ENCODE measurements around the gene SBF1. TPM values are rescaled to one million over a fixed set of nuclear protein-coding genes. Genes with fewer than 3 reads are reported as not detected.

The SBF1 gene
- total RNA-seq, 4 donors from 2014 or later: 92.5 to 137 (median 115) TPM

- Histone ChIP-seq H3K4me3 (peak overlapping the region; percentile 11), H3K27ac (peak overlapping the region; percentile 63), H3K4me1 (peaks cover 60% of the 10 kb centered on the region), H3K9me3 (no peaks in the 10 kb centered on the region), H3K27me3 (no peaks in the 10 kb centered on the region), H3K36me3 (peaks cover 25% of the 10 kb centered on the region)
- WGBS: no CpG with 5 or more reads among the region's 6 CpGs
- no peak for DNase-seq (ENCODE audit: low spot score in 2 of 2)
- no peak for TF ChIP-seq POLR2A (IDR thresholded peaks at IDR 0.05)
- TF ChIP-seq, protein P1, sequence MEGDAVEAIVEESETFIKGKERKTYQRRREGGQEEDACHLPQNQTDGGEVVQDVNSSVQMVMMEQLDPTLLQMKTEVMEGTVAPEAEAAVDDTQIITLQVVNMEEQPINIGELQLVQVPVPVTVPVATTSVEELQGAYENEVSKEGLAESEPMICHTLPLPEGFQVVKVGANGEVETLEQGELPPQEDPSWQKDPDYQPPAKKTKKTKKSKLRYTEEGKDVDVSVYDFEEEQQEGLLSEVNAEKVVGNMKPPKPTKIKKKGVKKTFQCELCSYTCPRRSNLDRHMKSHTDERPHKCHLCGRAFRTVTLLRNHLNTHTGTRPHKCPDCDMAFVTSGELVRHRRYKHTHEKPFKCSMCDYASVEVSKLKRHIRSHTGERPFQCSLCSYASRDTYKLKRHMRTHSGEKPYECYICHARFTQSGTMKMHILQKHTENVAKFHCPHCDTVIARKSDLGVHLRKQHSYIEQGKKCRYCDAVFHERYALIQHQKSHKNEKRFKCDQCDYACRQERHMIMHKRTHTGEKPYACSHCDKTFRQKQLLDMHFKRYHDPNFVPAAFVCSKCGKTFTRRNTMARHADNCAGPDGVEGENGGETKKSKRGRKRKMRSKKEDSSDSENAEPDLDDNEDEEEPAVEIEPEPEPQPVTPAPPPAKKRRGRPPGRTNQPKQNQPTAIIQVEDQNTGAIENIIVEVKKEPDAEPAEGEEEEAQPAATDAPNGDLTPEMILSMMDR (IDR thresholded peaks at IDR 0.05): no peak
- no peak for TF ChIP-seq EP300 (IDR thresholded peaks at IDR 0.05)
- TF ChIP-seq POLR2AphosphoS5 (IDR thresholded peaks at IDR 0.05): no peak
Measured at GRCh38 chr22:50470491-50470890, 4.3 kb downstream of the SBF1 start.

GRCh38 chr22:50469377-50470305, 5.2 kb downstream of the SBF1 start:
- Histone ChIP-seq H3K4me1 (peaks cover 55% of the 10 kb centered on the region), H3K27ac (peak overlapping the region; percentile 63), H3K36me3 (peaks cover 34% of the 10 kb centered on the region), H3K9me3 (no peaks in the 10 kb centered on the region), H3K27me3 (no peaks in the 10 kb centered on the region), H3K4me3 (peak overlapping the region; percentile 11)
- TF ChIP-seq, protein P1 (IDR thresholded peaks at IDR 0.05): no peak
- no peak for TF ChIP-seq POLR2A (IDR thresholded peaks at IDR 0.05)
- no peak for TF ChIP-seq POLR2AphosphoS5 (IDR thresholded peaks at IDR 0.05)
- TF ChIP-seq EP300 (IDR thresholded peaks at IDR 0.05): no peak
- no CpG with 5 or more reads among the region's 25 CpGs for WGBS
- DNase-seq (ENCODE audit: low spot score in 2 of 2): no peak

- Histone ChIP-seq H3K4me3 (no peak overlapping the region), H3K36me3 (peaks cover 44% of the 10 kb centered on the region), H3K4me1 (peaks cover 49% of the 10 kb centered on the region), H3K27ac (no peak overlapping the region), H3K27me3 (no peaks in the 10 kb centered on the region), H3K9me3 (no peaks in the 10 kb centered on the region)
- DNase-seq (ENCODE audit: low spot score in 2 of 2): no peak
- TF ChIP-seq POLR2AphosphoS5 (IDR thresholded peaks at IDR 0.05): no peak
- TF ChIP-seq POLR2A (IDR thresholded peaks at IDR 0.05): no peak
- no peak for TF ChIP-seq EP300 (IDR thresholded peaks at IDR 0.05)
- TF ChIP-seq, protein P1 (IDR thresholded peaks at IDR 0.05): no peak
- WGBS: 100% methylated on average over 3 of the region's 8 CpGs
Measured at GRCh38 chr22:50468626-50469025, 6.2 kb downstream of the SBF1 start.

GRCh38 chr22:50467773-50468440, 6.9 kb downstream of the SBF1 start:
- 100% methylated on average over 6 of the region's 22 CpGs for WGBS
- peaks cover 42% of the 10 kb centered on the region for H3K4me1 ChIP-seq
- no peak overlapping the region for H3K4me3 ChIP-seq
- no peak for TF ChIP-seq EP300 (IDR thresholded peaks at IDR 0.05)
- DNase-seq (ENCODE audit: low spot score in 2 of 2): no peak
- peaks cover 51% of the 10 kb centered on the region for H3K36me3 ChIP-seq
- H3K27ac ChIP-seq: no peak overlapping the region
- H3K9me3 ChIP-seq: no peaks in the 10 kb centered on the region
- no peaks in the 10 kb centered on the region for H3K27me3 ChIP-seq

DNA sequence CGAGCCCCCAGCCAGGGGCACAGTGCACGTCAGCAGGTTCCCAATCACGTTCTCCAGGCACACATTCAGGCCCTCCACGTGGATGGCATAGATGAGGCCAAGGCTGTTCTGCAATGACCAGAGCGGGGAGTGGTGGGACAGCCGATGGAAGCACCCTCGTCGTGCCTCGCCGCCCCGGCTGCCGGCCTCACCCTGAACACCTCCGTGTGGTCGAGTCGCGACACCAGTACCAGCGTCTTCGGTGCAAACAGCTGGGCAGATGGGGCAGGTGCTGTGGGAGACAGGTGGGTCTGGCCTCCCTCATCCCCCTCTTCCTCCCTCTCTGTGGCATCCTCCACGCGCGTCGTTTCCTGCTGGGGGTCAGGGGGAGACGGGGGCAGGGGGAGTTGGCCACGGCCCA, 7.5 kb downstream of the SBF1 start:
- DNase-seq (ENCODE audit: low spot score in 2 of 2): no peak
- no peak for TF ChIP-seq EP300 (IDR thresholded peaks at IDR 0.05)
- Histone ChIP-seq H3K27ac (no peak overlapping the region), H3K4me3 (no peak overlapping the region), H3K36me3 (peaks cover 57% of the 10 kb centered on the region), H3K4me1 (peaks cover 36% of the 10 kb centered on the region), H3K9me3 (no peaks in the 10 kb centered on the region), H3K27me3 (no peaks in the 10 kb centered on the region)
- 83% methylated on average over 9 of the region's 24 CpGs for WGBS
